Stimulated activated CD8-positive, alpha-beta memory T cell treated with anti-CD3 and anti-CD28 coated beads, Interleukin-12 subunit alpha, Interleukin-12 subunit beta, amount 100 ng/mL, for 24 hours (primary cell): Measurements from ENCODE around the gene STK32C.
"Not testable (repeated sequence)": the region's sequence is repeated elsewhere in the genome, so short reads cannot be mapped to it uniquely, and the experiment has no call there.

Source experiments
- DNase-seq: peaks from one replicate; pipeline ENCODE4 v3.0.0-alpha.2; 2020; ENCODE audit errors: extremely low read depth

The STK32C gene

GRCh38 chr10:132337854-132338253, 30.1 kb upstream of the STK32C start:
- DNase-seq = not testable (repeated sequence)

GRCh38 chr10:132336919-132337407, 29.2 kb upstream of the STK32C start:
- no peak for DNase-seq

- DNase-seq = no peak
These were observed 28.5 kb upstream of the STK32C start for GRCh38 chr10:132336064-132336746.

GRCh38 chr10:132335189-132336063, 27.7 kb upstream of the STK32C start:
- no peak for DNase-seq

GRCh38 chr10:132334631-132335188, 27.0 kb upstream of the STK32C start:
- DNase-seq = no peak

GRCh38 chr10:132333386-132333785, 25.6 kb upstream of the STK32C start:
- DNase-seq = no peak

- DNase-seq = no peak
These were observed 24.6 kb upstream of the STK32C start for GRCh38 chr10:132332433-132332754.

- peak; percentile 99 for DNase-seq
These were observed 24.1 kb upstream of the STK32C start, which contains the start of gene LRRC27 for GRCh38 chr10:132331601-132332432. Gene LRRC27, plus strand, starts transcription at chr10:132332193. Its CDS starts 1,332 bp downstream, at chr10:132333525.

- no peak for DNase-seq
These were observed 22.7 kb upstream of the STK32C start for GRCh38 chr10:132330486-132330833.

- DNase-seq = no peak
These were observed 22.1 kb upstream of the STK32C start for GRCh38 chr10:132329565-132330485.

GRCh38 chr10:132328738-132329137, 21.0 kb upstream of the STK32C start:
- DNase-seq = no peak

GRCh38 chr10:132328106-132328505, 20.4 kb upstream of the STK32C start:
- no peak for DNase-seq

GRCh38 chr10:132326925-132327324, 19.2 kb upstream of the STK32C start:
- DNase-seq = no peak

GRCh38 chr10:132326344-132326889, 18.7 kb upstream of the STK32C start:
- no peak for DNase-seq

GRCh38 chr10:132324186-132324585, 16.4 kb upstream of the STK32C start:
- no peak for DNase-seq

GRCh38 chr10:132322586-132323048, 14.9 kb upstream of the STK32C start:
- DNase-seq = no peak

- DNase-seq = no peak
These were observed 14.0 kb upstream of the STK32C start for GRCh38 chr10:132321726-132322125.

GRCh38 chr10:132320654-132321469, 13.1 kb upstream of the STK32C start:
- no peak for DNase-seq

GRCh38 chr10:132319853-132320653, 12.3 kb upstream of the STK32C start:
- no peak for DNase-seq
